Esophagus (tissue), 2 donors: ENCODE measurements around the gene MRPL23. TPM values are rescaled to one million over a fixed set of nuclear protein-coding genes. Genes with fewer than 3 reads are reported as not detected.

ENCODE experiments used
- H3K27ac ChIP-seq, 2 donors: one replicate each; pipeline ENCODE4 v1.5.1; 2013; ENCODE audit warnings: low read depth in 2 of 2, mild to moderate bottlenecking in 2 of 2, inconsistent platforms in 1 of 2, low read length in 1 of 2, moderate library complexity in 1 of 2
- H3K27me3 ChIP-seq, 2 donors: one replicate each; pipeline ENCODE4 v1.6.1; 2013; ENCODE audit warnings: low read length in 2 of 2, control low read depth in 1 of 2, mild to moderate bottlenecking in 1 of 2; ENCODE audit not compliant: insufficient read depth in 2 of 2, control insufficient read depth in 1 of 2
- H3K36me3 ChIP-seq, 2 donors: one replicate each; pipeline ENCODE4 v1.6.1; 2013; ENCODE audit warnings: low read length in 1 of 2; ENCODE audit not compliant: control insufficient read depth in 2 of 2, insufficient read depth in 2 of 2
- H3K4me1 ChIP-seq, 2 donors: one replicate each; pipeline ENCODE4 v1.6.1; 2013; ENCODE audit warnings: low read length in 1 of 2; ENCODE audit not compliant: control insufficient read depth in 2 of 2, insufficient read depth in 2 of 2
- H3K4me3 ChIP-seq, 2 donors: one replicate each; pipeline ENCODE4 v1.5.1; 2013; ENCODE audit warnings: low read length in 2 of 2, mild to moderate bottlenecking in 2 of 2, low read depth in 1 of 2, moderate library complexity in 1 of 2
- H3K9me3 ChIP-seq, 2 donors: one replicate each; pipeline ENCODE4 v1.6.1; 2013; ENCODE audit warnings: mild to moderate bottlenecking in 2 of 2, low read depth in 1 of 2, low read length in 1 of 2, moderate library complexity in 1 of 2; ENCODE audit not compliant: control insufficient read depth in 2 of 2, insufficient read depth in 1 of 2
- WGBS, 2 donors: extraction: QIAGEN DNeasy Blood & Tissue Kit; methylation state at CpG; one replicate each; pipeline ENCODE4 v1.1.7; 2013; 5-methylcytosine and 5-hydroxymethylcytosine counted together
- polyA plus RNA-seq, 2 donors: library from polyadenylated mRNA; stranded (reverse); fragments of 200-250 nt; gene quantifications; one replicate each; pipeline ENCODE4 v1.2.3, GENCODE V29; 2013
- donor health status: healthy with polysubstance abuse.
- donor health status: Bipolar disorder and iron deficiency.

Gene MRPL23
- polyA plus RNA-seq, 2 donors, result 95.5 to 163 TPM

DNA sequence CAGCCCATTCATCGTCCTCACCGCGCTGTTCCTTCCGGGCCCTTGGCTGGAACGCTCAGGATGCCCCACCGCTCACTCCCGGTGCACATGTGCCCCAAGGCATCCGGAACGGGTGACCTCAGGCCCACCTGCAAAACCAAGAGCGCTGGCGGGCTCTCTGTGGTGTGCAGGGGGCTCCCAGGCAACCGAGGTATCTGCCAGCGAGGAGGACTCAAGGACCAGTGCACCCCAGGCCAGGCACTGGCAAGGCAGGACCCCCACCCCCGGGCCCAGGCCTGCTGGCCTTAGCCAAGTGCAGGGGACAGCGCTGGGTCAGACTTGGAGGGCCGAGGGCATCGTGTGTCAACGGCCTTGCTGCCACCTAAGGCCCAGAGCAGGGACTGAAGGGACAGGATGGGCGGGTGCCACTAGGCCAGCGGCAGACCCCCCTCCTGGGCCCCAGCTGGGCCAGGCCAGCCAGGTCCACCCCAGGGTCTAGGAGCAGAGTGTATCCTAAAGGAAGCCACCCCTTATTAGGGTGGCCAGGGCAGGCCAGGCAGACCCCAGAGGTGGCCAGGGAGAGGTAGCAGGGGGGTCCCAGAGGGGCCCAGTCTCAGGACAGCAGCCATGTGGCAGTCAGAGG, 19.2 kb upstream of the MRPL23 start:
- Histone ChIP-seq H3K27me3 (no peaks in the 10 kb centered on the region), H3K27ac (no peak overlapping the region), H3K36me3 (no peaks in the 10 kb centered on the region), H3K4me3 (no peak overlapping the region), H3K4me1 (peaks cover 10 to 30% of the 10 kb centered on the region in 2 donors), H3K9me3 (no peaks in the 10 kb centered on the region)
- WGBS, 2 donors, result 78 to 80% methylated on average over 20 of the region's 20 CpGs

DNA sequence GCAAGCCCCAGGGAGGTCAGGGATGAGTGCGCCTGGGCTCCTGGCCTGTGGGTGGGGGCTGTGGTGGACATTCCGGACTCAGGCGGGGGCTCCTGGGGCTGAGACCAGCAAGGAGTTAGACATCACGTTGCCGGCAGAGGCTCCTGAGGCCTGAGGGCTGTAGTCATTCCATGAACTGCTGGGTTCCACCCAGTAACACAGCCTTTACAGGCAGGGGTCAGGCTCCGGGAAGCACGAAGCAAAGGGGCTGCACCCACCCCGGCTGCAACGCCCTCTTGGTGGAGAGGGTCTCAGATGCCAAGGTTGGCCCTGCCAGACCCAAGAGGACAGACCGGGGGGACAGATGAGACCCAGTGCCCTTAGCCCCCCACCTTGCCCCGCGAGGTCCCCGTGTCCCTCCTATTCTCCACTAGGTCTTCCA, 18.7 kb upstream of the MRPL23 start:
- WGBS, 2 donors, result 83 to 85% methylated on average over 11 to 13 of the region's 13 CpGs
- Histone ChIP-seq H3K4me1 (peaks cover 10 to 30% of the 10 kb centered on the region in 2 donors), H3K27ac (no peak overlapping the region), H3K36me3 (no peaks in the 10 kb centered on the region), H3K9me3 (peaks cover 0 to under 1% of the 10 kb centered on the region in 2 donors), H3K27me3 (no peaks in the 10 kb centered on the region), H3K4me3 (no peak overlapping the region)

DNA sequence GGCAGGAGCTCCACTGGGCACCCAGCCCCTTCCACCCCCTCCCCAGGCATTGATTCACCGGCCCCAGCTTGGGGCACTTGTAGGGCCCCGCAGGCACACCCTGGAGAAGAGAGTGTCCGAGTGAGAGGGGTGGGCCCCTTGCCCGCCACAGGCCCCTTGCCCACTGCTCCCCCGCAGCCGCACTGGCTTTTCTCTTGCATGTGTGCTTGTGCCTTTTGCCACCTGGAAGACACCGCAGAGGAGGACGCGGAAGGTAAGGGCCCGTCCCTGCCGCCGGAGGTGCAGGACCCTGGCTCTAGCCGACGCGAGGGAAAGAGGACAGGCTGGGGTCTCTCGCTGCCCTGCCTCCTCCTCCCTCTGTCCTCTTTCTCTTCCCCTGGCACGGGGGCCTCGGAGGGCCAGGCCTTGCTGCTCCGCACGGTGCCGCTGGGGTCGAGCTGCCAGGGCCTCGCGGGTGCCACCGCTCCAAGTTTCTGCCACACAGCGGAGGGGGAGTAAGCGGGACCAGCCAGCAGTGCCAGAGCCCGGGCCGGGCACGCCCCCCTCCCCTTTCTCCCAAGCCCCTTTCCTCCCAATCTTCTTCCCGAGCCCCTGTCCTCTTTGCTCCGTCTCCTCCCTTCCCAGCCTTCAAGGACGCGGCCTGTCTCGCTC, 18.1 kb upstream of the MRPL23 start:
- Histone ChIP-seq H3K4me3 (no peak overlapping the region), H3K4me1 (peaks cover 10 to 30% of the 10 kb centered on the region in 2 donors), H3K9me3 (peaks cover 0 to 2% of the 10 kb centered on the region in 2 donors), H3K27ac (no peak overlapping the region), H3K27me3 (no peaks in the 10 kb centered on the region), H3K36me3 (no peaks in the 10 kb centered on the region)
- 91 to 93% methylated on average over 32 to 35 of the region's 35 CpGs for WGBS, 2 donors

DNA sequence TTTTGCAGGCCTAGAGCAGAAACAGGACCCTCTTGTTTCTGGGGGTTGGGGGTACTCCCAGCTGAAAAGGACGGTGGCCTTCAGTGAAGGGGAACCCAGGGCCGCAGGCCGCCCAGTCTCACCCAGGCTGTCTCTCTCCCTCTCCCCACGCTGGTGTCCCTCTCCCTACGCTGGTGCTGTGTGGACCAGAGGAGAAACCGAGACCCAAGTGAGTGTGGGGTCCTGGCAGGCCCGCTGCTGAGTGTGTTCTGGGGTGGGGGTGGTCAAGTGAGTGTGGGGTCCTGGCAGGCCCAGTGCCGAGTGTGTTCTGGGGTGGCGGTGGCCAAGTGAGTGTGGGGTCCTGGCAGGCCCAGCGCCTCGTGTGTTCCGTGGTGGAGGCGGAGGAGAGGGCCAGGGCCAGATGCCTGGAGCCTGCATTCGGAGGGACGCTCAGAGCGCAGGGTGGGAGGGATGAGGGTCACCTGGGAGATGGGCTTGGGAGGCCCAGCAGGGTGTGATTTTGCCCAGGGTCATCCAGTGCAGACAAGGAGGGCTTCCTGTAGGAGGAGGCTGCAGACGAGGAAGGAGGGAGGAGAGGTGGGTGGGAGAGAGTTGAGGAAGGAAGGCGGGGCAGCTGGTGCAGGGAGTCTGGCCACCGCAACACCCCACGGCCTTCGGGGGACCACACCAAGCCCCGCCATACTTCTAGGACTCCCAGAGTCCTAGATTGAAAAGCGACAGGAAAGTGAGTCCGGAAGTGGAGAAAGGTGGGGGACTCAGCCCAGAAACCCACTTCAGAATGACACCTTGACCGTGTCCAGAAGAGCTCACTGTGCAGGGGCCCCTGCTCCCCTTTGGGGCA, 17.3 kb upstream of the MRPL23 start:
- Histone ChIP-seq H3K36me3 (no peaks in the 10 kb centered on the region), H3K4me3 (no peak overlapping the region), H3K9me3 (peaks cover 0 to 2% of the 10 kb centered on the region in 2 donors), H3K27ac (no peak overlapping the region), H3K4me1 (peaks cover 6 to 22% of the 10 kb centered on the region in 2 donors), H3K27me3 (no peaks in the 10 kb centered on the region)
- 84 to 89% methylated on average over 25 of the region's 25 CpGs for WGBS, 2 donors

DNA sequence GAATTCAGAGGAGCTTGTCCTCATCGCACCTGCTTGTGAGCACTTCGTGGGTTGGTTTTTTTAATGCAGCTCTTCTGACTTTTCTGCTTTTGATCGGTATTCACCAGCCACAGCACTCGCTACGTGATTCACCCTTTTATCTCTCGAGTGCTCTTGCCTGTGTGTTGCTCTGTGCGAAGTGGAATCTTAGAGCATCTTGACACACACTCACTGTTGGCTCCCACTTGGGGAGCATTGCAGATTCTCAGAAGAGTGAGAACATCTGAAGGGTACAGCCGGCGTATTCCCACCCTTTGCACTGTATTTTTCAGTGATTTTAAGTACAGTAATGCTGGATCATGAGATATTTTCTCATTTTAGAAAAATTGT, 16.7 kb upstream of the MRPL23 start:
- Histone ChIP-seq H3K4me3 (no peak overlapping the region), H3K27me3 (no peaks in the 10 kb centered on the region), H3K27ac (no peak overlapping the region), H3K9me3 (peaks cover 0 to 2% of the 10 kb centered on the region in 2 donors), H3K36me3 (no peaks in the 10 kb centered on the region), H3K4me1 (peaks cover 6 to 20% of the 10 kb centered on the region in 2 donors)
- 78 to 79% methylated on average over 9 of the region's 9 CpGs for WGBS, 2 donors

DNA sequence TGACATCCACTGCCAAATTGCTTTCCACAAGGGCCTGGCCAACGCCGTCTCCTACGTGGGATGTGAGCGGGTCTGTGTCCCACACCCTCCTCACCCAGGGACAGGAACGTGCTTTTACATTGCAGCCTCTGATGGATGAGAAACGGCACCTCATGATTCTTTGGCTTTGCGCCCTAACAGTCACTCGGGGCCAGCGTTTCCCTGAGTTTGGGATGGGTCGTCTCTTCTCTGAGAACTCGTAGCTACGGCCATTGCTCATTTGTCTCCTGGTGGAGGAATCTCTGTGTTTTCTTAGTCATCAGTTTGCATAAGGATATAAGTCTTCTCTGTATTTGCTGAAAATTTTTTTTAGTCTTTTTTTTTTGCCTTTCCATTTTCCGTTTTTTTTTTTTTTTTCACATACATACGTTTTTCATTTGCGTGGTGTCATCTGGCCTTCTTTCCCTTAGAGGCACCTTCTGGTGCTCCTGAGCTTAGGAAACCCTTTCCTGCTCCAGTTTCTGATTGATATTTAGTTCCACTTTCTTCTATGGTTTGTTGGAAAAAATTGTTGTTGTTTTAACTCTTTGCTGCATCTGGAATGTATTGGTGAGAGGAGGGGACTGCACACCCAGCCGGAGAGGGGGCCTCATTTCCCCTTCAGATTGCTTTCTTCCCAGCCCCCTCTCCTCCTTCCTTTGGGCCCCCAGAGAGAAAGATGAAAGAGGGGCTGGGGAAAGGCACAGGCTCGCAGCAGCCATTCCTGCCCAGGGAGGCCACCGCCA, 15.6 kb upstream of the MRPL23 start:
- H3K36me3 ChIP-seq, result no peaks in the 10 kb centered on the region
- H3K4me1 ChIP-seq, result peaks cover 6 to 14% of the 10 kb centered on the region in 2 donors
- no peaks in the 10 kb centered on the region for H3K27me3 ChIP-seq
- 33 to 44% methylated on average over 18 of the region's 18 CpGs for WGBS, 2 donors
- no peak overlapping the region for H3K4me3 ChIP-seq
- H3K27ac ChIP-seq, result no peak overlapping the region
- H3K9me3 ChIP-seq, result peaks cover 0 to 2% of the 10 kb centered on the region in 2 donors

DNA sequence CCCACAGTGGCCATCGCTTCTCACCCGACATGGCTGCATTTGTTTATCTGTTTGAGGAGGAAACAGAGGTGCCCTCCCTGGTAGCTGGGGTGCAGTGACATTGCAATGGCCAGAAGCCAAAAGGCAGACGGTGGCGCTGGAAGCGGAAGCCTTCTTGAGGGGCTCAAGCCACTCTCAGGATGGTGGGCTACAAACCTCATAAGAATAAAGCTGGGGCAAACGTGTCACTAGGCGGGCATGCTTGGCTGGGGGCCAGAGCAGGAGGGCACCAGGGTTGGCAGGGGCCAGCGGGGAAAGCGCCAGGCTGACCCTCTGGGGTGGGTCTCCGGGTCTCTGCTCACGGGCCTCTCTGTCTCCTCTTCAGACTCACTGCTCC, 15.0 kb upstream of the MRPL23 start:
- Histone ChIP-seq H3K9me3 (peaks cover 0 to 2% of the 10 kb centered on the region in 2 donors), H3K4me1 (peaks cover 5 to 8% of the 10 kb centered on the region in 2 donors), H3K4me3 (no peak overlapping the region), H3K27ac (no peak overlapping the region), H3K27me3 (no peaks in the 10 kb centered on the region), H3K36me3 (no peaks in the 10 kb centered on the region)
- WGBS, 2 donors, result 81 to 87% methylated on average over 11 of the region's 11 CpGs

DNA sequence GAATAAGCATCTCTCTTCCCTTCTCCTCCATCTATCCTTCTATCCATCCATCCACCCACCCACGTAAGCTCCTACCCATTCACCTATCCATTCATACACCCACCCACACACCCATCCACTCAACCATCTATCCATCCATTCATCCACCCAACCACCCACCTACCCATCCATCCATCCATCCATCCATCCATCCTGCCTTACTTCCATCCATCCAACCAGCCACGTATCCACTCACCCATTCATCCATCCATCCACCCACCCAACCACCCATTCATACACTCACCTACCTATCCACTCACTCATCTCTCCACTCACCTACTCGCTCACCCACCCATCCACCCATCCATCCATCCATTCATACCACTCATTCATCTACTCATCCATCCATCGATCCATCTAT, 14.5 kb upstream of the MRPL23 start:
- 96% methylated on average over 4 of the region's 4 CpGs for WGBS, 2 donors
- Histone ChIP-seq H3K4me1 (peaks cover 0 to 3% of the 10 kb centered on the region in 2 donors), H3K4me3 (no peak overlapping the region), H3K36me3 (no peaks in the 10 kb centered on the region), H3K27me3 (no peaks in the 10 kb centered on the region), H3K9me3 (peaks cover 0 to 2% of the 10 kb centered on the region in 2 donors), H3K27ac (no peak overlapping the region)
